ENCODE results near the gene ENTREP3.
"Not testable (repeated sequence)": the region's sequence is repeated elsewhere in the genome, so short reads cannot be mapped to it uniquely, and the experiment has no call there.

The ENTREP3 gene

GRCh38 chr1:155254228-155254713 lies 1.0 kb downstream of the ENTREP3 start:
- FAIRE-seq (no peak), DNase-seq (ENCODE audit: insufficient read length, low spot score) (no peak)

DNA sequence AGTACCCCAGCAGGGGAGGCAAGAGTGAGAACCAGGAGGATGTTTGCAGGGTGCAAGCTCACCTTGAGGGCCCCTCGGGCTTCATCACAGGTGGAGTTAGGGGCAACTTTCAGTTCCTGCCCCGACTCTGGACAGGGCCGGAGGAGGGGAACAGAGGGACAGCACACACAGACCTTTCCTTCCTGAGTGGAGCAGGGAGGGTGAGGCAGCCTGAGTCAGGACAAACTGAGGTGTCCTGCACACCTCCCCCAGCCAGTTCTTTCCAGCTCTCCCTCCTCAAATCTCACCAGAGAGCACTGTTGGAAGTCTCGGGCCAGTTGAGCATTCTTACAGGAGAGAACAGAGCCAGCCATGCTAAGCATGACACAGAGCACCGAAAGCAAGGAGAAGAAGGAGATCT lies 1.5 kb downstream of the ENTREP3 start:
- no peak for FAIRE-seq
- no peak for DNase-seq (ENCODE audit: insufficient read length, low spot score)

DNA sequence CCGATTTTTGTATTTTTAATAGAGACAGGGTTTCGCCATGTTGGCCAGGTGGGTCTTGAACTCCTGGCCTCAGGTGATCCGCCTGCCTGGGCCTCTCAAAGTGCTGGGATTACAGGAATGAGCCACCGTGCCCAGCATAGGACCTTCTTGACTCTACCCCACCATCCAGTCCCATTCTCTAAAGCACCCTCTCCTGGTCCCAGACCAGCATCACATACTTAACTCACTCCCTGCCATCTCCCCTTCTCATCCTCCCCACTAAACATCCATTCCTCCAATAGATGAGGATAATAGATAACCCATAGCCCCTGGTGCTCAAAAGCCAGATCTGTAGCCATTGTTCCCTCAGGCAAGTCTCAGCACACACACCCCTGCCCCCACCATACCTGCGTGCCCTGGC lies 2.1 kb downstream of the ENTREP3 start:
- FAIRE-seq = no peak
- DNase-seq (ENCODE audit: insufficient read length, low spot score) = no peak

GRCh38 chr1:155251566-155251965 lies 3.7 kb downstream of the ENTREP3 start:
- DNase-seq (ENCODE audit: insufficient read length, low spot score) = no peak
- no peak for FAIRE-seq

DNA sequence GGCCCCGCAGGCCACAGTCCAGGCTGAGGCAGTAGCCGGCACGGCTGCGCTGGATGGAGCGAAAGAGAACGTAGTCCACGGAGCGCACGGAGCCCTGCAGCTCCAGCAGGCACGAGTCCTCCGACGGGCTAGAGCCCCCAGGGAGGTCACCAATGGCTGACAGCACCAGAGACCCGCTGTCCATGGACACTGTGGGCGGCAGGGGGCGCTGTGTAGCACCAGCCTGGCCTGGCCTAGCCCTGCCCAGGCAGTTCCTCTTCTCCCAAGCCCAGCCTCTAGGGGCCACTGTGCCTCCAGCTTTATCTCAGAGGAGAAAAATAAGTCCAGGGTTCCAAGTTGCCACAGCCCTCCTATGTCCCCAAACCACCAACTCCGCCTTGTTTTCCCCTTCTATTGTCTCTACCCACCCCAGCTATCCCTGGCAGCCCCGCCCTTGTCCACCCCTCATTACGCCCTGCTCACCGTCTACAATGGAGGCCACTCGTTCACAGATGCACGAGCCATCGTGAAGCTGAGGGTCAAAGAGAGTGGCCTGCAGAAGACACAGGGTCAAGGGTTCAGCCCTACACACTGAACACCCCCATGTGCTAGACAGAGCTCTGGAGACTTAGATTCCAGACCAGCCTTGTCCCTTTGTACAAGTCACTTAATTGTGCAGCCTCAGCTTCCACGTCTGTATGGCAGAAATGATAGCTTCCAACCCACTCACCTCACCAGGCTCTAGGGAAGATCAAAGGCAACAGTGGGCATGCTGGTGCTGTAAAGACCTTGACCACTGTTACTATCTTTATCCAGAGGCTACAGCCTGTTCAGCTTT lies 4.4 kb downstream of the ENTREP3 start:
- DNase-seq (ENCODE audit: insufficient read length, low spot score) (peak; percentile 87), FAIRE-seq (no peak)

GRCh38 chr1:155250246-155250632 lies 5.0 kb downstream of the ENTREP3 start:
- FAIRE-seq (no peak), DNase-seq (ENCODE audit: insufficient read length, low spot score) (no peak)

GRCh38 chr1:155247667-155248553 lies 7.4 kb downstream of the ENTREP3 start:
- FAIRE-seq = no peak
- no peak for DNase-seq (ENCODE audit: insufficient read length, low spot score)

- FAIRE-seq; DNase-seq (ENCODE audit: insufficient read length, low spot score): not testable (repeated sequence)
Observed at GRCh38 chr1:155246796-155247195, 8.5 kb downstream of the ENTREP3 start.

DNA sequence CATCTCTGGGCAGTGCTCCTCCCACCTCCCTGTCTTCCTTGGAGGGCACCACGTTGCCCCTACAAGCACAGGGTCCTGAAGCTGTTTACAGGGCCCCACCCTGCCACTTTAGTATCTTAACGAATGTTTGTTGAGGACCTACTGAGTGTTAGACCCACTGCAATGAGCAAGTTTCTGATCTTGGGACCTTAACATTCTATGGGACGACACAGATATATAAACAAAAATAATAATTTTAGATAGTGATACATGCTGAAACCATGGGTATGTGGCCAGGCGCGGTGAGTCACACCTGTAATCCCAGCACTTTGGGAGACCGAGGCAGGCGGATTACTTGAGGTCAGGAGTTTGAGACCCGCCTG lies 10.1 kb downstream of the ENTREP3 start:
- DNase-seq (ENCODE audit: insufficient read length, low spot score) (no peak), FAIRE-seq (no peak)

DNA sequence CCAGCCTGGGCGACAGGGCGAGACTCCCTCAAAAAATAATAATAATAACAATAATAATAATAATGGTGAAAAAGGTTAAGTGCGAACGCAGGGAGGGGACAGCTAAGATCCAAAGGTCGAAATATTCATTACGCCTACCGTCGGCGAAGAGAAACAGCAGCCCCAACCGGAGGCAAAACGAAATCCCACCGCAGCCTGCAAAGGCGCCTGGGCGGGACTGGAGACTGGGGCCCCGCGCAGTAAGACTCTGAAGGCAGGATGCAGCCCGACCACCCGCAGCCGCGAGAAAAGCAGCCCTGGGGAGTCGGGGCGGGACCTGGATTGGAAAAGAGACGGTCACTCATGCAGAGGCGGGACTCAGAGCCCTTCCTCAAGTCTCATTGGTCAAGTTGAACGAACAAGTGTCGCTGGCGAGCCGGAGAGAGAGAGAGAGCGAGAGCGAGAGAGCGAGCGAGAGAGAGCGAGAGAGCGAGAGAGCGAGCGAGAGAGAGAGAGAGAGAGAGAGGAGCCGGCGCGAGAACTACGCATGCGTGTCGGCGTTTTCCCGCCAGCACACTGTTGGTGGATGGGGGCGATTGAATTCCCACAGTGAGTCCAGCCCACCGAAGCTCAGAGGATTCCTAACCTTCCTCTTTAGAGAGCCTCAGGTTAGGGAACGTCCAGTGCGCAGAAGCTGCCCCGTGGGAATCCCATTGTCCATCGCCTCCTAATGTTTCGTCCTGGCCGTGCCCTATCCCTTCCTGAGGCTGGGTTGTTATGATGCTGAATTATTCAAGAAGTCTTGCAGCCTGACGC lies 10.7 kb downstream of the ENTREP3 start:
- DNase-seq (ENCODE audit: insufficient read length, low spot score) = peak; percentile 94
- no peak for FAIRE-seq

- no peak for FAIRE-seq
- DNase-seq (ENCODE audit: insufficient read length, low spot score) = no peak
Observed at GRCh38 chr1:155242805-155243358, 12.4 kb downstream of the ENTREP3 start.

- FAIRE-seq (no peak), DNase-seq (ENCODE audit: insufficient read length, low spot score) (no peak)
Observed at GRCh38 chr1:155241841-155242264, 13.4 kb downstream of the ENTREP3 start.

DNA sequence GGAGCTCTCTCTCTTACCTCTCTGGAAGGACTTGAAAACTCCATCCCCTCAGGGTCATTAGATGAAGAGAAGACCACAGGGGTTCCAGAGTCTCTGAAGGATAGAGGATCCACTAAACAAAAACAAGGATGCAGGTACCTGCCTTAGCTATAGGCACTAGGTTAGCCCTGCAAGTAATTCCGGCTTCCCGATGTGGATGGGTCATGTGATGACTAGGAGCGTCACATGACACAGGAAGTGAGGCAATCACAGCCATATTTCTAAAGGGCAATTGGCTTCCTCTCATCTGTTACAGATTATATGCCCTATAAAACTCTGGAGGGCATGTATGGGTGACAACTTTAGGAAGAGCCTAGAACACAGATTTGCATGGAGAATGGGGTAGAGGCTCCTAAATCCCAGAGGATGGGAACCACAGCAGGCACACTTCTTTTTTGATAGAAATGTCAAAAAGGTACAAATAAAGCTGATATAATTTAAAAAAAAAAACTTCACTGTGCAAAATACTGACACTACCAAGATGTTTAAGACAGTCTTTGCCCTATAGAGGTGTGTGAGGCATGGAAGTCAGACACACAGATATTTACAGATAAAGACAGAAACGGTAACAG lies 14.1 kb downstream of the ENTREP3 start:
- FAIRE-seq = no peak
- peak; percentile 72 for DNase-seq (ENCODE audit: insufficient read length, low spot score)

DNA sequence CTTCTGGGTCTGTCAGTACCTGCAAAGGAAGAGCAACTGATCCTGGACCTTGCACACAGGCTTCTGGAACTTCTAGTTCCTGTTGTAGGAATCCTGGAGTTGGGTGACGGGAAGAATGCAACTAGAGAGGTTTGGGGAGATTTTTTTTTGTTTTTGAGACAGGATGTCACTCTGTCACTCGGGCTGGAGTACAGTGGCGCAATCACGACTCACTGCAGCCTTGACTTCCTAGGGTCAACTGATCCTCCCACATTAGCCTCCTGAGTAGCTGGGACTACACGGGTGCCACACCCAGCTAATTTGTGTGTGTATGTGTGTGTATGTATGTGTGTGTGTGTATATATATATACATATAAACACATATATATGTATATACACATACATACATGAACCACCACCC lies 18.8 kb downstream of the ENTREP3 start:
- FAIRE-seq (no peak), DNase-seq (ENCODE audit: insufficient read length, low spot score) (no peak)

GRCh38 chr1:155235375-155235774 lies 19.9 kb downstream of the ENTREP3 start:
- DNase-seq (ENCODE audit: insufficient read length, low spot score); FAIRE-seq: not testable (repeated sequence)

DNA sequence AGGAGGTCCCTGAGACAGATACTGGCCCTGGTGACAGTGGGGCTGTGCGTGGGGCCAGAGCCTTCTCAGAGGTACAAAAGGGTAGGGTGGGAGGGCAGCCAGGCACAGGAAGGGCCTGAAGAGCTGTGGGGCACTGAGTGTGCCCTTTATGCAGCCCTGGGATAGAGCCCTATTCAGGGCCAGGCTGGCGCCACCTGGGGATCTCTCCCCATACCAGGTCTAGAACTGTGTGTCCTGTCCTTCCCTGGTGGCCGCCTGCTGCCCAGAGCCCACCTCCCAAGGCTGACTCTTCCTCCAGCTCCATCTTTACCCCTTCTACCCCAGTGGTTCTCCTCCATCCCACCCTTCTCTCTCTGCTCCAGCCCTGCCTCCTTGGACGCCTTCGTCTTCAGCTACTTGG lies 21.8 kb downstream of the ENTREP3 start:
- not testable (repeated sequence) for FAIRE-seq; DNase-seq (ENCODE audit: insufficient read length, low spot score)

DNA sequence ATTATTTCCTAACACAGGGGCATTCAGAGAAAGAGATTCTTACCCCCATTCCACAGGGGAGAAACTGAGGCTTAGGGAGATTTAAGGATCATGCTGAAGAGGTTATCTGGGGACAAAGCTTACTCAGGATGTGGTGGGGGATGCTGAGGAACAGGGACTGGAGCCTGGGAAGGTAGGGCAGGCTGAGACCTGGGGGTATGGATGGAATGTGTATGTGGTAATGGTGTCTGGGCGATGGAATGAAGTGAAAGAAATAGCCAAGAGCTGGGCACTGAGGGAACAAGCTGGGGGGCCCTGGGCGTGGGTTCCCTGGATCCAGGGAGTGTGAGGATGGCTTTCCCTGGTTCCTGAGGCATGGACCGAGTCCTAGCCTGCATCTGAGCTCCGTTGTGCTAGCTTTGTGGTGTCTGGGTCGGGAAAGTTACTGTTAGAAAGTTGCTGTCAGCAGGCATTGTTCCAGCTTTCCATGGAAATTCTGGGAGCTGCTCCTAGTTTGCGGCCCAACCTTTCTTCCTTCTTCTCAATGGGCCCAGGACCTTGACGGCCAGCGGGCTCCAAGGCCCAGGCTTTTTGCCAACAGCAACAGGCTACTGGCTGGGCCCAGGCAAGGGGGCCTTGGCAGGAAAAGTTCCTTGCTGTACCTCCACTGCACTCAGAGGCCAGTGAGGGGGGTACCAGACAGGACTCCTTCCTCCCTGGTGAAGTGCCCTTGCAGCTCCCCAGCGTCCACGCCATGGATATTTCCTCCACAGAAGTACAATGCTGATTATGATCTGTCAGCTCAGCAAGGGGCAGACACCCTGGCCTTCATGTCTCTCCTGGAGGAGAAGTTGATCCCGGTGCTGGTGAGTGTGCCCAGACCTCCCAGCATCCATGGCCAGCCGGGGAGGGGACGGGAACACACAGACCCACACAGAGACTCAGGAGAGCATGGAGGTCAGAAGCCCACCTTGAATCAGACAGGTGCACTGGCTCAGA lies 23.0 kb downstream of the ENTREP3 start:
- not testable (repeated sequence) for FAIRE-seq; DNase-seq (ENCODE audit: insufficient read length, low spot score)

DNA sequence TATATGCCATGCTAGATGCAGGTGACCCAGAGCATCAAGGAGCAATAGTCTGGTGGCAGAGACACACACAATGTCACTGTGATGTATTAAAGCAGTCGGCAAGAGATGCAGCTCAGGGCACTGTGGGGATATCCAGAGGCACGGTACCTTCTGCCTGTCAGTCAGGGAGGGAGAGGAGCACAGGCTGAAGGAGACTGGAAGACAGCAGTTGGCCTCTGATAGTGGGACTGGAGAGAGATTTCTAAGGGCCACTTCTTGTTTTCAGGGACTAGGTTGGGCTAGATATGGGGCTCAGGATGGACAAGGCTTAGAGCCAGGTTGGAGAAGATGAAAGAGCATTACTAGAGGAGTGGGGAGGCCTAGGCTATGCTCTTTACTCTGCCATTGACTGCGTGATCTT lies 24.0 kb downstream of the ENTREP3 start:
- DNase-seq (ENCODE audit: insufficient read length, low spot score); FAIRE-seq: not testable (repeated sequence)

DNA sequence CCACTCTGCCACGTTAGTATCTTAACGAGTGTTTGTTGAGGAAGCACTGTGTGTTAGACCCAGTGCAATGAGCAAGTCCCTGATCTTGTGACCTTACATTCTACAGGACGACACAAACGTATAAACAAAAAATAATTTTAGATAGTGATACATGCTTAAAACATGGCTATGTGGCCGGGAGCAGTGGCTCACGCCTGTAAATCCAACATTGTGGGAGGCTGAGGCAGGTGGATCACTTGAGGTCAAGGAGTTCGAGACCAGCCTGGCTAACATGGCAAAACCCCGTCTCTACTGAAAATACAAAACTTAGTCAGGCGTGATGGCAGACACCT lies 27.2 kb downstream of the ENTREP3 start:
- DNase-seq (ENCODE audit: insufficient read length, low spot score) (no peak), FAIRE-seq (no peak)

All from HTR-8/SVneo (cell line).